Esophagus squamous epithelium (tissue), 4 donors: ENCODE measurements around the gene SARNP.

Experiments
- CTCF ChIP-seq, 6 experiments: fragments of 450-650 bp in 4 of 6; fragments of 200-600 bp in 2 of 6; sonication (generic) in 2 of 6; IDR thresholded peaks; one replicate each; pipeline ENCODE4 v1.5.1; 2016 to 2019; ENCODE audit warnings: antibody characterized with exemption in 6 of 6, mild to moderate bottlenecking in 4 of 6, moderate library complexity in 4 of 6
- POLR2A ChIP-seq, 4 donors: fragments of 450-650 bp; IDR thresholded peaks; one replicate each; pipeline ENCODE4 v1.6.1; 2017; ENCODE audit warnings: antibody characterized with exemption in 4 of 4, mild to moderate bottlenecking in 4 of 4, moderate library complexity in 3 of 4

- no peak for TF ChIP-seq CTCF (IDR thresholded peaks at IDR 0.05)
- TF ChIP-seq POLR2A (IDR thresholded peaks at IDR 0.05): no peak
Observed at GRCh38 chr12:55716582-55716957, 101.0 kb downstream of the SARNP start.
